BLaER1 treated with 17β-estradiol and CSF1 and Interleukin-3, amounts not matched to agents 10 nM and 100 nM (cell line): ENCODE data around the gene CFAP77.

Source experiments
- H3K27ac ChIP-seq, 11 experiments: shearing (Covaris generic); formaldehyde crosslinking; 2 replicates each; pipeline ENCODE4 v1.8.1; 2022
- H3K27me3 ChIP-seq, 11 experiments: shearing (Covaris generic); formaldehyde crosslinking; 2 replicates each; pipeline ENCODE4 v1.8.1; 2022
- H3K36me3 ChIP-seq, 11 experiments: shearing (Covaris generic); formaldehyde crosslinking; 2 replicates each; pipeline ENCODE4 v1.8.1; 2022
- H3K4me1 ChIP-seq, 10 experiments: shearing (Covaris generic); formaldehyde crosslinking; 2 replicates each; pipeline ENCODE4 v1.8.1; 2022
- H3K4me2 ChIP-seq, 11 experiments: shearing (Covaris generic); formaldehyde crosslinking; 2 replicates each; pipeline ENCODE4 v1.8.1; 2022
- H3K4me3 ChIP-seq, 10 experiments: shearing (Covaris generic); formaldehyde crosslinking; 2 replicates each; pipeline ENCODE4 v1.8.1; 2022
- H3K9ac ChIP-seq, 11 experiments: shearing (Covaris generic); formaldehyde crosslinking; 2 replicates each; pipeline ENCODE4 v1.8.1; 2022
- H3K9me3 ChIP-seq, 11 experiments: shearing (Covaris generic); formaldehyde crosslinking; replicated peaks in 1 of 11; 2 replicates each; pipeline ENCODE4 v1.8.1; 2022
- H4K20me1 ChIP-seq, 11 experiments: shearing (Covaris generic); formaldehyde crosslinking; 2 replicates each; pipeline ENCODE4 v1.8.1; 2022
- Cebpa-rat ChIP-seq, 11 experiments: shearing (Covaris generic); IDR thresholded peaks; 2 replicates each; pipeline ENCODE4 v1.8.1; 2022

CFAP77 gene

GRCh38 chr9:132615774-132616173, 205.8 kb downstream of the CFAP77 start:
- no peak for TF ChIP-seq Cebpa-rat (IDR thresholded peaks at IDR 0.05)
- H3K9me3 ChIP-seq: no peaks in the 10 kb centered on the region
- peaks cover 0 to 4% (median 0%) of the 10 kb centered on the region in 10 experiments; a peak in 1 of 20 replicates for H3K4me1 ChIP-seq
- H3K36me3 ChIP-seq: peaks cover 96 to 100% (median 99%) of the 10 kb centered on the region in 11 experiments
- no peak overlapping the region for H3K4me3 ChIP-seq
- H3K4me2 ChIP-seq: no peak overlapping the region
- H4K20me1 ChIP-seq: peaks cover 0 to 37% (median 6%) of the 10 kb centered on the region in 11 experiments; a peak in 8 of 22 replicates
- H3K9ac ChIP-seq: no peak overlapping the region
- H3K27me3 ChIP-seq: no peaks in the 10 kb centered on the region
- H3K27ac ChIP-seq: no peak overlapping the region

- no peaks in the 10 kb centered on the region for H3K27me3 ChIP-seq
- TF ChIP-seq Cebpa-rat (IDR thresholded peaks at IDR 0.05): no peak
- H3K9me3 ChIP-seq: no peaks in the 10 kb centered on the region
- no peak overlapping the region for H3K9ac ChIP-seq
- no peak overlapping the region for H3K4me3 ChIP-seq
- peaks cover 0 to 33% (median 5%) of the 10 kb centered on the region in 11 experiments; a peak in 7 of 22 replicates for H4K20me1 ChIP-seq
- H3K27ac ChIP-seq: no peak overlapping the region
- no peak overlapping the region for H3K4me2 ChIP-seq
- peaks cover 0 to 4% (median 0%) of the 10 kb centered on the region in 10 experiments; a peak in 1 of 20 replicates for H3K4me1 ChIP-seq
- H3K36me3 ChIP-seq: peaks cover 95 to 100% (median 99%) of the 10 kb centered on the region in 11 experiments
Measured at GRCh38 chr9:132616725-132617124, 206.7 kb downstream of the CFAP77 start.

GRCh38 chr9:132622159-132622558, 212.1 kb downstream of the CFAP77 start:
- Histone ChIP-seq H3K4me1 (no peaks in the 10 kb centered on the region), H3K36me3 (peaks cover 87 to 100% (median 98%) of the 10 kb centered on the region in 11 experiments)

More at GRCh38 chr9:132622159-132622558, 212.1 kb downstream of the CFAP77 start:
- Histone ChIP-seq H3K27ac (no peak overlapping the region), H3K9me3 (no peaks in the 10 kb centered on the region), H3K4me2 (no peak overlapping the region), H3K4me3 (no peak overlapping the region), H3K27me3 (no peaks in the 10 kb centered on the region), H3K9ac (no peak overlapping the region), H4K20me1 (peaks cover 0 to 10% (median under 1%) of the 10 kb centered on the region in 11 experiments; a peak in 5 of 22 replicates)
- no peak for TF ChIP-seq Cebpa-rat (IDR thresholded peaks at IDR 0.05)
